IgD-negative memory B cell (primary cell): ENCODE data around the gene NPIPB2. TPM values are rescaled to one million over a fixed set of nuclear protein-coding genes. Genes with fewer than 3 reads are reported as not detected.
"Not testable (repeated sequence)": the region's sequence is repeated elsewhere in the genome, so short reads cannot be mapped to it uniquely, and the experiment has no call there.

Source experiments
- H3K27ac Mint-ChIP-seq, 3 donors: one replicate each; pipeline ENCODE4 v1.8.0; 2020 to 2022; ENCODE audit warnings: mild to moderate bottlenecking in 3 of 3, mixed read lengths in 3 of 3, moderate library complexity in 1 of 3
- H3K27me3 Mint-ChIP-seq: one replicate; pipeline ENCODE4 v1.8.0; 2021; ENCODE audit warnings: mixed read lengths
- H3K36me3 Mint-ChIP-seq: one replicate; pipeline ENCODE4 v1.8.0; 2020; ENCODE audit warnings: mild to moderate bottlenecking, mixed read lengths
- H3K4me1 Mint-ChIP-seq, 3 donors: one replicate each; pipeline ENCODE4 v1.8.0; 2020 to 2022; ENCODE audit warnings: mixed read lengths in 3 of 3, mild to moderate bottlenecking in 1 of 3
- H3K4me3 Mint-ChIP-seq, 4 donors: one replicate each; pipeline ENCODE4 v1.8.0; 2020 to 2022; ENCODE audit warnings: mild to moderate bottlenecking in 4 of 4, mixed read lengths in 4 of 4, moderate library complexity in 3 of 4
- H3K9me3 Mint-ChIP-seq, 3 donors: one replicate each; pipeline ENCODE4 v1.8.0; 2020 to 2021; ENCODE audit warnings: mixed read lengths in 3 of 3, mild to moderate bottlenecking in 1 of 3
- polyA plus RNA-seq: library from polyadenylated mRNA; unstranded; fragments of 300-500 nt; fragmentation: Illumina TruSeq; gene quantifications from one replicate; pipeline ENCODE4 v1.2.3, GENCODE V29; 2021

The NPIPB2 gene
- polyA plus RNA-seq, 1 donor from 2014 or later = 0.74 TPM

GRCh38 chr16:11967195-11967911, 25.5 kb upstream of the NPIPB2 start:
- H3K4me1 Mint-ChIP-seq = peaks cover 34 to 43% (median 42%) of the 10 kb centered on the region in 3 donors
- no peaks in the 10 kb centered on the region for H3K9me3 Mint-ChIP-seq
- peaks cover 9% of the 10 kb centered on the region for H3K36me3 Mint-ChIP-seq
- H3K4me3 Mint-ChIP-seq = peak overlapping the region; percentile 35 to 85 (median 82)
- peak overlapping the region in 2 of 3 donors; percentile 27 to 67 for H3K27ac Mint-ChIP-seq
- no peaks in the 10 kb centered on the region for H3K27me3 Mint-ChIP-seq

GRCh38 chr16:11966173-11966572, 24.3 kb upstream of the NPIPB2 start:
- Mint-ChIP-seq H3K4me1 (peaks cover 34 to 44% (median 42%) of the 10 kb centered on the region in 3 donors), H3K9me3 (no peaks in the 10 kb centered on the region), H3K27ac (peak overlapping the region; percentile 78 to 93 (median 93)), H3K4me3 (peak overlapping the region; percentile 84 to 97 (median 90)), H3K36me3 (peaks cover 9% of the 10 kb centered on the region), H3K27me3 (no peaks in the 10 kb centered on the region)

- Mint-ChIP-seq H3K27ac (peak within 1 kb of the TSS; percentile 78 to 93 (median 93)), H3K4me3 (peak within 1 kb of the TSS; percentile 84 to 97 (median 90)), H3K4me1 (peaks cover 34 to 49% (median 39%) of the 10 kb centered on the region in 3 donors), H3K36me3 (peaks cover 10% of the 10 kb centered on the region), H3K27me3 (no peaks in the 10 kb centered on the region), H3K9me3 (no peaks in the 10 kb centered on the region)
These were observed 23.1 kb upstream of the NPIPB2 start, which contains the start of gene TNFRSF17 for GRCh38 chr16:11964761-11965551. Gene TNFRSF17 (plus strand): TSS chr16:11965210. CDS start chr16:11965325, 115 bp downstream.

- H3K27ac Mint-ChIP-seq = peak overlapping the region; percentile 78 to 93 (median 93)
- H3K27me3 Mint-ChIP-seq = no peaks in the 10 kb centered on the region
- H3K4me3 Mint-ChIP-seq = peak overlapping the region in 3 of 4 donors; percentile 63 to 86 (median 75)
- H3K9me3 Mint-ChIP-seq = no peaks in the 10 kb centered on the region
- H3K36me3 Mint-ChIP-seq = peaks cover 11% of the 10 kb centered on the region
- H3K4me1 Mint-ChIP-seq = peaks cover 30 to 53% (median 34%) of the 10 kb centered on the region in 3 donors
These were observed 21.9 kb upstream of the NPIPB2 start for GRCh38 chr16:11963706-11964105.

- peaks cover 30 to 52% (median 34%) of the 10 kb centered on the region in 3 donors for H3K4me1 Mint-ChIP-seq
- H3K4me3 Mint-ChIP-seq = peak overlapping the region in 2 of 4 donors; percentile 63 to 75
- H3K9me3 Mint-ChIP-seq, H3K27me3 Mint-ChIP-seq: not testable (repeated sequence)
- H3K36me3 Mint-ChIP-seq = peaks cover 11% of the 10 kb centered on the region
- peak overlapping the region; percentile 78 to 93 (median 80) for H3K27ac Mint-ChIP-seq
These were observed 21.1 kb upstream of the NPIPB2 start for GRCh38 chr16:11962978-11963377.

GRCh38 chr16:11962457-11962856, 20.6 kb upstream of the NPIPB2 start:
- H3K4me1 Mint-ChIP-seq = peaks cover 27 to 48% (median 30%) of the 10 kb centered on the region in 3 donors

GRCh38 chr16:11957591-11958395, 15.9 kb upstream of the NPIPB2 start:
- Mint-ChIP-seq H3K4me1 (peaks cover 0 to 15% (median 3%) of the 10 kb centered on the region in 3 donors), H3K9me3 (no peaks in the 10 kb centered on the region), H3K27me3 (no peaks in the 10 kb centered on the region), H3K36me3 (peaks cover 4% of the 10 kb centered on the region), H3K4me3 (no peak overlapping the region), H3K27ac (no peak overlapping the region)

More at GRCh38 chr16:11962457-11962856, 20.6 kb upstream of the NPIPB2 start:
- not testable (repeated sequence) for H3K9me3 Mint-ChIP-seq, H3K36me3 Mint-ChIP-seq, H3K27me3 Mint-ChIP-seq
- peak overlapping the region in 1 of 4 donors; percentile 65 for H3K4me3 Mint-ChIP-seq
- peak overlapping the region in 1 of 3 donors; percentile 78 for H3K27ac Mint-ChIP-seq

GRCh38 chr16:11956558-11956957, 14.7 kb upstream of the NPIPB2 start:
- H3K27me3 Mint-ChIP-seq = no peaks in the 10 kb centered on the region
- H3K4me1 Mint-ChIP-seq = peaks cover 0 to 14% (median 3%) of the 10 kb centered on the region in 3 donors
- peaks cover 4% of the 10 kb centered on the region for H3K36me3 Mint-ChIP-seq
- no peaks in the 10 kb centered on the region for H3K9me3 Mint-ChIP-seq
- no peak overlapping the region for H3K27ac Mint-ChIP-seq
- peak overlapping the region in 1 of 4 donors; percentile 17 for H3K4me3 Mint-ChIP-seq

- Mint-ChIP-seq H3K9me3 (no peaks in the 10 kb centered on the region), H3K4me3 (no peak overlapping the region), H3K36me3 (peaks cover 4% of the 10 kb centered on the region), H3K27me3 (no peaks in the 10 kb centered on the region), H3K27ac (no peak overlapping the region), H3K4me1 (peaks cover 1 to 14% (median 5%) of the 10 kb centered on the region in 3 donors)
These were observed 13.9 kb upstream of the NPIPB2 start for GRCh38 chr16:11955713-11956123.

- not testable (repeated sequence) for H3K36me3 Mint-ChIP-seq, H3K4me3 Mint-ChIP-seq, H3K9me3 Mint-ChIP-seq, H3K27ac Mint-ChIP-seq, H3K27me3 Mint-ChIP-seq
- H3K4me1 Mint-ChIP-seq = peaks cover 10 to 16% (median 14%) of the 10 kb centered on the region in 3 donors
These were observed 11.7 kb upstream of the NPIPB2 start for GRCh38 chr16:11953576-11953975.

GRCh38 chr16:11950388-11950787, 8.5 kb upstream of the NPIPB2 start:
- Mint-ChIP-seq H3K27me3 (no peaks in the 10 kb centered on the region), H3K9me3 (no peaks in the 10 kb centered on the region), H3K27ac (peak overlapping the region in 2 of 3 donors; percentile 2 to 71), H3K36me3 (no peaks in the 10 kb centered on the region), H3K4me3 (peak overlapping the region in 2 of 4 donors; percentile 77 to 80), H3K4me1 (peaks cover 10 to 13% (median 12%) of the 10 kb centered on the region in 3 donors)

GRCh38 chr16:11949527-11949926, 7.7 kb upstream of the NPIPB2 start:
- Mint-ChIP-seq H3K27me3 (no peaks in the 10 kb centered on the region), H3K27ac (peak overlapping the region in 2 of 3 donors; percentile 10 to 35), H3K4me3 (peak overlapping the region in 1 of 4 donors; percentile 63), H3K4me1 (peaks cover 10 to 13% (median 12%) of the 10 kb centered on the region in 3 donors), H3K36me3 (no peaks in the 10 kb centered on the region), H3K9me3 (no peaks in the 10 kb centered on the region)

GRCh38 chr16:11948819-11949218, 7.0 kb upstream of the NPIPB2 start:
- Mint-ChIP-seq H3K27ac (no peak overlapping the region), H3K4me1 (peaks cover 10 to 13% (median 12%) of the 10 kb centered on the region in 3 donors), H3K27me3 (no peaks in the 10 kb centered on the region)

GRCh38 chr16:11946433-11946832, 4.6 kb upstream of the NPIPB2 start:
- peaks cover 10 to 12% (median 11%) of the 10 kb centered on the region in 3 donors for H3K4me1 Mint-ChIP-seq
- no peak overlapping the region for H3K27ac Mint-ChIP-seq
- no peaks in the 10 kb centered on the region for H3K36me3 Mint-ChIP-seq
- H3K4me3 Mint-ChIP-seq = no peak overlapping the region
- no peaks in the 10 kb centered on the region for H3K9me3 Mint-ChIP-seq
- no peaks in the 10 kb centered on the region for H3K27me3 Mint-ChIP-seq

More at GRCh38 chr16:11948819-11949218, 7.0 kb upstream of the NPIPB2 start:
- Mint-ChIP-seq H3K36me3 (no peaks in the 10 kb centered on the region), H3K9me3 (no peaks in the 10 kb centered on the region), H3K4me3 (peak overlapping the region in 1 of 4 donors; percentile 18)
